Omental fat pad (tissue), 4 donors: ENCODE results near the gene RPEL1. TPM values are rescaled to one million over a fixed set of nuclear protein-coding genes. Genes with fewer than 3 reads are reported as not detected.
"Not testable (repeated sequence)": the region's sequence is repeated elsewhere in the genome, so short reads cannot be mapped to it uniquely, and the experiment has no call there.

Source experiments
- ATAC-seq: fragments of 150-250 bp; one replicate; pipeline ENCODE4 v1.9.1; 2016; ENCODE audit warnings: mild to moderate bottlenecking, moderate library complexity; ENCODE audit not compliant: low FRiP score
- DNase-seq: peaks from one replicate; pipeline ENCODE4 v3.0.0-alpha.2; 2019; ENCODE audit warnings: low spot score
- total RNA-seq, 4 donors: library from RNA; depleted of rRNA; stranded (reverse); fragments of >200 nt; gene quantifications; one replicate each; pipeline ENCODE4 v1.1.0, GENCODE V29; 2016
- TF ChIP-seq, protein P1 (sequence below), 3 donors: fragments of 450-650 bp; IDR thresholded peaks; one replicate each; pipeline ENCODE4 v1.5.1; 2016 to 2017; ENCODE audit warnings: antibody characterized with exemption in 3 of 3, mild to moderate bottlenecking in 3 of 3, moderate library complexity in 2 of 3

RPEL1 gene
- total RNA-seq, 4 donors from 2014 or later = not detected

DNA sequence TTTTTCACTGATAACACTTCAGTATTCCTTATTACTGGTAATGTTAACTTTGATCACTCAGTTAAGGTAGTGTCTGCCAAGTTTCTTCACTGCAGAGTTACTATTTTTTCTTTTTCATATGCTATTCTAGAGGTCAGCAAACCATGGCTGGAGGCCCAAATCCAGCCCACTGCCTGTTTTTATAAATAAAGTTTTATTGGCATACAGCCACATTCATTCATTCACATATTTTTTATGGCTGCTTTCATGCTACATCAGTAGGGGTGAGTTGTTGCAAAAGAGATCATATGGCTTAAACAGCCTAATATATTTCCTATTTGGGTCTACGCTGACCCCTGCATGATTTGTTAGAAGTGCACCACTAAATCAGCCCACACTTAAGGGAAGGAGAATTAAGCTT, 10.9 kb downstream of the RPEL1 start:
- ATAC-seq = no peak
- DNase-seq = no peak
- TF ChIP-seq, protein P1, sequence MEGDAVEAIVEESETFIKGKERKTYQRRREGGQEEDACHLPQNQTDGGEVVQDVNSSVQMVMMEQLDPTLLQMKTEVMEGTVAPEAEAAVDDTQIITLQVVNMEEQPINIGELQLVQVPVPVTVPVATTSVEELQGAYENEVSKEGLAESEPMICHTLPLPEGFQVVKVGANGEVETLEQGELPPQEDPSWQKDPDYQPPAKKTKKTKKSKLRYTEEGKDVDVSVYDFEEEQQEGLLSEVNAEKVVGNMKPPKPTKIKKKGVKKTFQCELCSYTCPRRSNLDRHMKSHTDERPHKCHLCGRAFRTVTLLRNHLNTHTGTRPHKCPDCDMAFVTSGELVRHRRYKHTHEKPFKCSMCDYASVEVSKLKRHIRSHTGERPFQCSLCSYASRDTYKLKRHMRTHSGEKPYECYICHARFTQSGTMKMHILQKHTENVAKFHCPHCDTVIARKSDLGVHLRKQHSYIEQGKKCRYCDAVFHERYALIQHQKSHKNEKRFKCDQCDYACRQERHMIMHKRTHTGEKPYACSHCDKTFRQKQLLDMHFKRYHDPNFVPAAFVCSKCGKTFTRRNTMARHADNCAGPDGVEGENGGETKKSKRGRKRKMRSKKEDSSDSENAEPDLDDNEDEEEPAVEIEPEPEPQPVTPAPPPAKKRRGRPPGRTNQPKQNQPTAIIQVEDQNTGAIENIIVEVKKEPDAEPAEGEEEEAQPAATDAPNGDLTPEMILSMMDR (IDR thresholded peaks at IDR 0.05) = no peak

DNA sequence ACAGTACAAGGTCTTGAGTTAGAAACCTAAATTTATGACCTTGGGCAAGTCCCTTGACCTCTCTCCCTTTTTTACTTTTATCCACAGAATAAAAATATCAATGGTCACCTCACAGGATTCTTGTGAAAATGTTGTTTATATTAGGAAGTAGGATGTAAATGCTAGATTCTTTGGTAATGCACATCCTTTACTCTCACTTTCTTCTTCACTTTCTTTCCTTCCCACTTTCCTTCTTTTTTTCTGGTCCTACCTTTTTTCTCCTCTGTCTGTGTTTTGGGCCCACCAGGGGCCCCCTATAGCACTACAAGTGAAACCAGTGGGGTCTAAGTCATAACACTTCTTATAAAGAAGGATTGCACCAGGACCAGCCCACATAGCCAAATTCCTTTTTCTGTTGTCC, 12.1 kb downstream of the RPEL1 start:
- no peak for DNase-seq
- ATAC-seq = no peak
- TF ChIP-seq, protein P1 (IDR thresholded peaks at IDR 0.05) = no peak

DNA sequence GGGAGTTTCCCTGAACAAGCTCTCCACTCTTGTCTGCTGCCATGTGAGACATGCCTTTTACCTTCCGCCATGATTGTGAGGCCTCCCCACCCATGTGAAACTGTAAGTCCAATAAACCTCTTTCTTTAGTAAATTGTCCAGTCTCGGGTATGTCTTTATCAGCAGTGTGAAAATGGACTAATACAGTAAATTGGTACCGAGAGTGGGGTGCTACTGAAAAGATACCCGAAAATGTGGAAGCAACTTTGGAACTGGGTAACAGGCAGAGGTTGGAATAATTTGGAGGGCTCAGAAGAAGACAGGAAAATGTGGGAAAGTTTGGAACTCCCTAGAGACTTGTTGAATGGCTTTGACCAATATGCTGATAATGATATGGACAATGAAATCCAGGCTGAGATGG, 13.2 kb downstream of the RPEL1 start:
- DNase-seq, ATAC-seq: not testable (repeated sequence)

DNA sequence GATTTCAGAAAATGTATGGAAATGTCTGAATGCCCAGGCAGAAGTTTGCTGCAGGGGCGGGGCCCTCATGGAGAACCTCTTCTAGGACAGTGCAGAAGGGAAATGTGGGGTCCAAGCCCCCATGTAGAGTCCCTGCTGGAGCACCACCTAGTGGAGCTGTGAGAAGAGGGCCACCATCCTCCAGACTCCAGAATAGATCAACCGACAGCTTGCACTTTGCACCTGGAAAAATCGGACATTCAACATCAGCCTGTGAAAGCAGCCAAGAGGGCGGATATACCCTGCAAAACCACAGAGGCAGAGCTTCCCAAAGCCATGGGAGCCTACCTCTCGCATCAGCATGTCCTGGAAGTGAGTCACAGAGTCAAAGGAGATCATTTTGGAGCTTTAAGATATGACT, 14.3 kb downstream of the RPEL1 start:
- no peak for ATAC-seq
- no peak for DNase-seq
- TF ChIP-seq, protein P1 (IDR thresholded peaks at IDR 0.05) = no peak

DNA sequence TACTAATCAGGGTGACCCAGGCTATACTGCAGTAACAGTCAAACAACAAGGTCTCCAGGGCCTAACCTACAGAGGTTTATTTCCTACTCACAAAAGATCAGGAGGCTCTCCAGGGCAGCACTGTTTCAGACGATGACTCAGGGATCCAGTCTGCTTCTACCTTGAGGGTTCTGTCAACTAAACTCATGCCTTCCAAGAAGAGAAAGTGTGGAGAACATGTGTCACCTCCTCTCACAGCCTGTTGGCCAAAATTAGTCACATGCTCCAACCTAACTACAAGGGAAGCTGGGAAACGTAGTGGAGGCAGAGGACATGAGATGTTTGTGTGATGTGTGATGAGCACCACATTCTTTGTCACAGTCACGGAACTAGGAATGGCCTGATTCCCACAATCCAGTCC, 16.5 kb downstream of the RPEL1 start:
- ATAC-seq (no peak), DNase-seq (no peak)
- TF ChIP-seq, protein P1 (IDR thresholded peaks at IDR 0.05) = no peak

DNA sequence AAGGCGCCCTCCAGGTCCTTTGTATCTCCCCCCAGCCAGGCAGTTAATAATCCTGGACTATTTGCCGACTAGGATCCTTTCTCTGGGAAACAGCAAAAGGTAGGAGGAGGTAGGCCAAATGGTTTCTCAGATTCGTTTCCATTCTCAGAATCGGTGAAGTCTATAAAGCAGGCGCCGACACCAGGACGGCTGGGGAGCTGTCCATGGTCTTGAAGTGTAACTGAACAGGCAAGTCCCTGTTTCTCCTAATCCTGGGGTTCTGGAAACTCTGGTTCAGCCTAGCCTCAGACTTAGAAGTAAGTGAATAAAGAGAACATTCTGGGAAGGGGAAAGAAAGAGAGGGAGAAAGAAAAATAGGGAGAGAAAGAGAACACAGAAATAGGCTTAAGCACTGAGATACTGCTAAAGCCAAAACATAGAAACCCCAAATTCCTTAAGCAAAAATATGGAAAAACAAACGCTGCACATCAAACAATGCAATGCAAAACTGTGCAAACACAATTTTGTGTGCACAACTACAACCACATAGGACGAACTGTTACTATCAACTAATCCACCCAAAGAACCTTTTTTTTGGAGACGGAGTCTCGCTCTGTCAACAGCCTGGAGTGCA, 20.1 kb downstream of the RPEL1 start:
- DNase-seq (no peak), ATAC-seq (no peak)
- TF ChIP-seq, protein P1 (IDR thresholded peaks at IDR 0.05) = no peak

DNA sequence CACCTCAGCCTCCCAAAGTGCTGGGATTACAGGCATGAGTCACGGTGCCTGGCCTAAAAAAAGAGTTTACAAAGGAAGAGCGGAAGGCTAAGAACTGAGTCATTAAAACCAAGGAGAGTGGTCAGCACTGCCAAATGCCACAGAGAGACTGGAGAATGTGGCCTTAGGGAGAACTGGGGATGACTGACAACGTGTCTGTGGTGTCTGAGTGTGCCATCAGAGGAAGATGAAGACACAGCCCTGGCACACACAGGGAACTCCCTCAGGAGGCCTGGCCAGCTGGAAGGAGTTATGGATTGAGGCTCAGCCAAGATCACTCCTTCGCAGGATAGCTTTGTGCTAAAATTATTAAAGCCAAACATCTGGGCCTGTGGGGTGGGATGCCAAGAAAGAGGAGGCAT, 27.4 kb downstream of the RPEL1 start:
- peak; percentile 96 for ATAC-seq

More for the DNA sequence above, 27.4 kb downstream of the RPEL1 start:
- TF ChIP-seq, protein P1 (IDR thresholded peaks at IDR 0.05) = no peak
- no peak for DNase-seq
